HepG2 (cell line): Measurements from ENCODE around the gene PTMA. TPM values are rescaled to one million over a fixed set of nuclear protein-coding genes. Genes with fewer than 3 reads are reported as not detected.

Experiments
- FOXC1 ChIP-seq: sonication (generic); formaldehyde crosslinking; IDR thresholded peaks from 2 replicates; pipeline ENCODE4 v1.8.0; 2022; ENCODE audit warnings: mild to moderate bottlenecking, missing genetic modification reagents, borderline replicate concordance
- HNF4A ChIP-seq: sonication (generic); formaldehyde crosslinking; IDR thresholded peaks from 2 replicates; pipeline ENCODE4 v1.4.0; 2020; ENCODE audit warnings: missing genetic modification reagents
- HNRNPL ChIP-seq: fragments of 200-400 bp; formaldehyde crosslinking; IDR thresholded peaks from 2 replicates; pipeline ENCODE4 v1.6.1; 2017; ENCODE audit warnings: mild to moderate bottlenecking, low read depth, low read length
- MEIS2 ChIP-seq: sonication (generic); formaldehyde crosslinking; IDR thresholded peaks from 2 replicates; pipeline ENCODE4 v1.9.0; 2021; ENCODE audit warnings: mild to moderate bottlenecking, missing genetic modification reagents
- MTF2 ChIP-seq: sonication (generic); formaldehyde crosslinking; IDR thresholded peaks from 2 replicates; pipeline ENCODE4 v1.5.0; 2020; ENCODE audit warnings: missing genetic modification reagents, borderline replicate concordance
- PLRG1 ChIP-seq: fragments of 450-650 bp; conservative IDR thresholded peaks from 2 replicates; pipeline ENCODE4 v1.6.1; 2016
- SMAD1 ChIP-seq: sonication (generic); formaldehyde crosslinking; IDR thresholded peaks from 2 replicates; pipeline ENCODE4 v1.4.0; 2020; ENCODE audit warnings: missing genetic modification reagents, low read depth, mild to moderate bottlenecking, borderline replicate concordance
- ZBTB33 ChIP-seq: sonication (generic); formaldehyde crosslinking; IDR thresholded peaks from 2 replicates; pipeline ENCODE4 v1.4.0; 2020; ENCODE audit warnings: missing genetic modification reagents
- ZFYVE20 ChIP-seq: sonication (generic); formaldehyde crosslinking; IDR thresholded peaks from 2 replicates; pipeline ENCODE4 v1.8.0; 2023; ENCODE audit warnings: low read depth, mild to moderate bottlenecking, moderate library complexity, missing genetic modification reagents, borderline replicate concordance
- ZMAT5 ChIP-seq: sonication (generic); formaldehyde crosslinking; IDR thresholded peaks from 2 replicates; pipeline ENCODE4 v1.5.0; 2020; ENCODE audit warnings: mild to moderate bottlenecking, low read depth, missing genetic modification reagents, borderline replicate concordance
- ZNF180 ChIP-seq: sonication (generic); formaldehyde crosslinking; IDR thresholded peaks from 2 replicates; pipeline ENCODE4 v1.4.0; 2020; ENCODE audit warnings: low read depth, missing genetic modification reagents, borderline replicate concordance
- ZNF687 ChIP-seq: sonication (generic); formaldehyde crosslinking; IDR thresholded peaks from 2 replicates; pipeline ENCODE4 v1.5.1; 2020; ENCODE audit warnings: mild to moderate bottlenecking, missing genetic modification reagents, moderate library complexity
- polyA plus RNA-seq, 8 experiments: library from polyadenylated mRNA; depleted of rRNA in 3 of 8; stranded (reverse) in 7 of 8; unstranded in 1 of 8; fragments of >200 nt; fragmentation: Illumina TruSeq in 4 of 8; extraction: Trizol in 4 of 8; gene quantifications; 2 replicates each; pipeline versions ENCODE4 v1.2.1 to v1.2.3, GENCODE V29; 2011 to 2016; ENCODE audit warnings: low read depth in 4 of 8, missing spikeins in 1 of 8, mixed read lengths in 1 of 8; ENCODE audit not compliant: insufficient read depth in 1 of 8
- total RNA-seq, 5 experiments: library from RNA; depleted of rRNA; stranded (reverse); fragments of >200 nt; fragmentation: Illumina TruSeq; extraction: Trizol; gene quantifications; 2 replicates each; pipeline ENCODE4 v1.2.3, GENCODE V29; 2016; ENCODE audit warnings: low read depth in 1 of 5
- TF ChIP-seq, protein P1 (sequence below): sonication (generic); formaldehyde crosslinking; IDR thresholded peaks from 2 replicates; pipeline ENCODE4 v1.4.0; 2020; ENCODE audit warnings: missing genetic modification reagents
- TF ChIP-seq, protein P2 (sequence below): sonication (generic); formaldehyde crosslinking; IDR thresholded peaks from 2 replicates; pipeline ENCODE4 v1.5.0; 2020; ENCODE audit warnings: mild to moderate bottlenecking, missing genetic modification reagents

Gene PTMA
- total and polyA plus RNA-seq, 2 of the 13 experiments (the other 11 are each of a cell fraction or from before 2014, with no cell fraction given) = 190 to 1,086 TPM

DNA sequence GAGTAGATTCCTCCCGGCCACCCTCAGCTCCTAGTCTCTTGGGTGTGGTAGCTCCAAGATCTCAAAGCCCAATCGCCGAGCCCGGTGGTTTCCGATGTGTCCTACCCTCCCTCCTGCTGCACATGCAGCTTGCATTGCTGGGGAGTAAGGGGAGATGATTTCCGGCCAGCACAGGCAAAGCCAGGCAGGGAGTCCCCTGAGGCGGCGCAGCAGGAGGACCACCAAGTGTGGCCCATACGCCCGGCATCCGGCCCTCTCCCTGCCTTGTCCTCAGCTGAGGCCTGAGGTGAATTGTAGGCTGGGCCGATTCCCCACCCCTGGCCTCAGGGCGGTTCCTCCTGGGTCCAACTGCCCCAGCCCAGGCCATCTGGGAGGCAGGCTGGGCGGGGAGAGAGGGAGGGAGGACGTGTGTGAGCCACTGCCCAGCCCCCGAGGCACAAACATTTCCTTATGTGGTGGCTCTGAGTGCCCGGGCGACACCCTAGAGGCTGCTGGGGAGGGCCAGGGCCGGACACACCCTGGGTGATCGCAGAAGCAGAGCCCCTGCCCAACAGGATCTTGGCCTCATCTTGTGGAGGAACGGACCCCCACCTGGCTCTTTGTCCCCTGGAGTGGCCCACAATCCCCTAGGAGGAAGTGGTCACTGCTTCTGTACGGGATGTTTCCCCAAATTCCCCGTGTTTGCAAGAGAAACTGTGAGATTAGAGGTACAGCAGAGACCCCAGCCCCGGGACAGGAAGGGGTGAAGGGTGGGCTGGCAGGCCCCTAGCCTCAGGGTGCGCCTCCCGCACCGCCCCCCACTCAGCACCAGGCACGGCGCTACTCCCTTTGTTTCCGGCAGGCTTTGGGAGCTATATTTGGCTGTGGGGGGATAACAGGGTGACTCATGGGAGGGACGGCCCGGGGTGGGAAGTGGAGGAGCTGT is 41.9 kb upstream of the PTMA start (continued):
- TF ChIP-seq, protein P1, sequence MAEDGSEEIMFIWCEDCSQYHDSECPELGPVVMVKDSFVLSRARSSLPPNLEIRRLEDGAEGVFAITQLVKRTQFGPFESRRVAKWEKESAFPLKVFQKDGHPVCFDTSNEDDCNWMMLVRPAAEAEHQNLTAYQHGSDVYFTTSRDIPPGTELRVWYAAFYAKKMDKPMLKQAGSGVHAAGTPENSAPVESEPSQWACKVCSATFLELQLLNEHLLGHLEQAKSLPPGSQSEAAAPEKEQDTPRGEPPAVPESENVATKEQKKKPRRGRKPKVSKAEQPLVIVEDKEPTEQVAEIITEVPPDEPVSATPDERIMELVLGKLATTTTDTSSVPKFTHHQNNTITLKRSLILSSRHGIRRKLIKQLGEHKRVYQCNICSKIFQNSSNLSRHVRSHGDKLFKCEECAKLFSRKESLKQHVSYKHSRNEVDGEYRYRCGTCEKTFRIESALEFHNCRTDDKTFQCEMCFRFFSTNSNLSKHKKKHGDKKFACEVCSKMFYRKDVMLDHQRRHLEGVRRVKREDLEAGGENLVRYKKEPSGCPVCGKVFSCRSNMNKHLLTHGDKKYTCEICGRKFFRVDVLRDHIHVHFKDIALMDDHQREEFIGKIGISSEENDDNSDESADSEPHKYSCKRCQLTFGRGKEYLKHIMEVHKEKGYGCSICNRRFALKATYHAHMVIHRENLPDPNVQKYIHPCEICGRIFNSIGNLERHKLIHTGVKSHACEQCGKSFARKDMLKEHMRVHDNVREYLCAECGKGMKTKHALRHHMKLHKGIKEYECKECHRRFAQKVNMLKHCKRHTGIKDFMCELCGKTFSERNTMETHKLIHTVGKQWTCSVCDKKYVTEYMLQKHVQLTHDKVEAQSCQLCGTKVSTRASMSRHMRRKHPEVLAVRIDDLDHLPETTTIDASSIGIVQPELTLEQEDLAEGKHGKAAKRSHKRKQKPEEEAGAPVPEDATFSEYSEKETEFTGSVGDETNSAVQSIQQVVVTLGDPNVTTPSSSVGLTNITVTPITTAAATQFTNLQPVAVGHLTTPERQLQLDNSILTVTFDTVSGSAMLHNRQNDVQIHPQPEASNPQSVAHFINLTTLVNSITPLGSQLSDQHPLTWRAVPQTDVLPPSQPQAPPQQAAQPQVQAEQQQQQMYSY (CRISPR knock-in tag) = no peak
- TF ChIP-seq ZBTB33 (CRISPR knock-in tag) = no peak
- TF ChIP-seq ZFYVE20 (CRISPR knock-in tag) = no peak
- peak; percentile 82 for TF ChIP-seq ZNF687 (CRISPR knock-in tag)
- TF ChIP-seq HNRNPL = peak; percentile 77
- no peak for TF ChIP-seq ZMAT5 (CRISPR knock-in tag)
- TF ChIP-seq SMAD1 (CRISPR knock-in tag) = no peak
- no peak for TF ChIP-seq FOXC1 (CRISPR knock-in tag)
- TF ChIP-seq, protein P2, sequence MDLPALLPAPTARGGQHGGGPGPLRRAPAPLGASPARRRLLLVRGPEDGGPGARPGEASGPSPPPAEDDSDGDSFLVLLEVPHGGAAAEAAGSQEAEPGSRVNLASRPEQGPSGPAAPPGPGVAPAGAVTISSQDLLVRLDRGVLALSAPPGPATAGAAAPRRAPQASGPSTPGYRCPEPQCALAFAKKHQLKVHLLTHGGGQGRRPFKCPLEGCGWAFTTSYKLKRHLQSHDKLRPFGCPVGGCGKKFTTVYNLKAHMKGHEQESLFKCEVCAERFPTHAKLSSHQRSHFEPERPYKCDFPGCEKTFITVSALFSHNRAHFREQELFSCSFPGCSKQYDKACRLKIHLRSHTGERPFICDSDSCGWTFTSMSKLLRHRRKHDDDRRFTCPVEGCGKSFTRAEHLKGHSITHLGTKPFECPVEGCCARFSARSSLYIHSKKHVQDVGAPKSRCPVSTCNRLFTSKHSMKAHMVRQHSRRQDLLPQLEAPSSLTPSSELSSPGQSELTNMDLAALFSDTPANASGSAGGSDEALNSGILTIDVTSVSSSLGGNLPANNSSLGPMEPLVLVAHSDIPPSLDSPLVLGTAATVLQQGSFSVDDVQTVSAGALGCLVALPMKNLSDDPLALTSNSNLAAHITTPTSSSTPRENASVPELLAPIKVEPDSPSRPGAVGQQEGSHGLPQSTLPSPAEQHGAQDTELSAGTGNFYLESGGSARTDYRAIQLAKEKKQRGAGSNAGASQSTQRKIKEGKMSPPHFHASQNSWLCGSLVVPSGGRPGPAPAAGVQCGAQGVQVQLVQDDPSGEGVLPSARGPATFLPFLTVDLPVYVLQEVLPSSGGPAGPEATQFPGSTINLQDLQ (CRISPR knock-in tag) = peak; percentile 79; the same call in 1 of the 2 replicates
- 0 out of 2 replicates have a peak, but pooled peaks have one; percentile 58 for TF ChIP-seq MTF2 (CRISPR knock-in tag)
- TF ChIP-seq HNF4A (CRISPR knock-in tag) = peak; percentile 23; the same call in 1 of the 2 replicates
- TF ChIP-seq PLRG1 = no peak
- TF ChIP-seq ZNF180 = no peak
- no peak for TF ChIP-seq MEIS2 (CRISPR knock-in tag)
